ENCODE results near the gene SUPT6H.

GRCh38 chr17:28641579-28641978 lies 20.4 kb upstream of the SUPT6H start:
- TF ChIP-seq TAF1 (IDR thresholded peaks at IDR 0.05; ENCODE audit: borderline replicate concordance, low read depth, low read length), result no peak
- TF ChIP-seq, protein P1, sequence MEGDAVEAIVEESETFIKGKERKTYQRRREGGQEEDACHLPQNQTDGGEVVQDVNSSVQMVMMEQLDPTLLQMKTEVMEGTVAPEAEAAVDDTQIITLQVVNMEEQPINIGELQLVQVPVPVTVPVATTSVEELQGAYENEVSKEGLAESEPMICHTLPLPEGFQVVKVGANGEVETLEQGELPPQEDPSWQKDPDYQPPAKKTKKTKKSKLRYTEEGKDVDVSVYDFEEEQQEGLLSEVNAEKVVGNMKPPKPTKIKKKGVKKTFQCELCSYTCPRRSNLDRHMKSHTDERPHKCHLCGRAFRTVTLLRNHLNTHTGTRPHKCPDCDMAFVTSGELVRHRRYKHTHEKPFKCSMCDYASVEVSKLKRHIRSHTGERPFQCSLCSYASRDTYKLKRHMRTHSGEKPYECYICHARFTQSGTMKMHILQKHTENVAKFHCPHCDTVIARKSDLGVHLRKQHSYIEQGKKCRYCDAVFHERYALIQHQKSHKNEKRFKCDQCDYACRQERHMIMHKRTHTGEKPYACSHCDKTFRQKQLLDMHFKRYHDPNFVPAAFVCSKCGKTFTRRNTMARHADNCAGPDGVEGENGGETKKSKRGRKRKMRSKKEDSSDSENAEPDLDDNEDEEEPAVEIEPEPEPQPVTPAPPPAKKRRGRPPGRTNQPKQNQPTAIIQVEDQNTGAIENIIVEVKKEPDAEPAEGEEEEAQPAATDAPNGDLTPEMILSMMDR (IDR thresholded peaks at IDR 0.05), result no peak
- TF ChIP-seq RAD21 (IDR thresholded peaks at IDR 0.05; ENCODE audit: low read length), result no peak
- TF ChIP-seq RCOR1 (IDR thresholded peaks at IDR 0.05; ENCODE audit: low read length), result no peak
- TF ChIP-seq TCF12 (IDR thresholded peaks at IDR 0.05), result no peak
- no peak for TF ChIP-seq TEAD4 (IDR thresholded peaks at IDR 0.05; ENCODE audit: borderline replicate concordance, insufficient read depth)
- TF ChIP-seq, protein P2, sequence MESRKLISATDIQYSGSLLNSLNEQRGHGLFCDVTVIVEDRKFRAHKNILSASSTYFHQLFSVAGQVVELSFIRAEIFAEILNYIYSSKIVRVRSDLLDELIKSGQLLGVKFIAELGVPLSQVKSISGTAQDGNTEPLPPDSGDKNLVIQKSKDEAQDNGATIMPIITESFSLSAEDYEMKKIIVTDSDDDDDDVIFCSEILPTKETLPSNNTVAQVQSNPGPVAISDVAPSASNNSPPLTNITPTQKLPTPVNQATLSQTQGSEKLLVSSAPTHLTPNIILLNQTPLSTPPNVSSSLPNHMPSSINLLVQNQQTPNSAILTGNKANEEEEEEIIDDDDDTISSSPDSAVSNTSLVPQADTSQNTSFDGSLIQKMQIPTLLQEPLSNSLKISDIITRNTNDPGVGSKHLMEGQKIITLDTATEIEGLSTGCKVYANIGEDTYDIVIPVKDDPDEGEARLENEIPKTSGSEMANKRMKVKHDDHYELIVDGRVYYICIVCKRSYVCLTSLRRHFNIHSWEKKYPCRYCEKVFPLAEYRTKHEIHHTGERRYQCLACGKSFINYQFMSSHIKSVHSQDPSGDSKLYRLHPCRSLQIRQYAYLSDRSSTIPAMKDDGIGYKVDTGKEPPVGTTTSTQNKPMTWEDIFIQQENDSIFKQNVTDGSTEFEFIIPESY (IDR thresholded peaks at IDR 0.05; ENCODE audit: borderline replicate concordance, low read depth), result no peak
